Kasumi-1 (cell line): Measurements from ENCODE around the gene ADCY9.
A peak's percentile ranks its signal among the peaks of the same experiment; 100 is the strongest.

ENCODE experiments used
- DNase-seq, 2 experiments: peaks; one replicate each; lab custom pipeline; 2025; lab: John Stamatoyannopoulos, UW

ADCY9 gene

DNA sequence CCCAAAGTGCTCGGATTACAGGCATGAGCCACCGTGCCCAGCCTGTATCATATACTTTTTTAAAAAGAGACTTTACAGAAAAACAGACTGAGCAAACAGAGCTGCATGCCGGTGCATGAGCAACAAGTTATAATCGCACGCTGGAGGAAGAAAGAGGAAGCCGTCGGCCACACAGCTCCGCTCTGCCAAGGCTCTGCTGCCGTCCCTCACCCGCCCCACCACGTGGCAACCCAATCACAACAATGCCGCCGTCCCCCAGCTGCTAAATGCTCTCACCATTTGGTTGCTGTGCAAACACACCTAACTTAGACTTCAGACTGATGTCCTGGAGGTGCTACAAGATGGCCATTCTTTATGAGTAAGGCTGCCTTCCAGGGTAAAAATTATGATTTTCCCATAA lies 83.5 kb downstream of the ADCY9 start:
- DNase-seq, result peak; percentile 56 to 65

DNA sequence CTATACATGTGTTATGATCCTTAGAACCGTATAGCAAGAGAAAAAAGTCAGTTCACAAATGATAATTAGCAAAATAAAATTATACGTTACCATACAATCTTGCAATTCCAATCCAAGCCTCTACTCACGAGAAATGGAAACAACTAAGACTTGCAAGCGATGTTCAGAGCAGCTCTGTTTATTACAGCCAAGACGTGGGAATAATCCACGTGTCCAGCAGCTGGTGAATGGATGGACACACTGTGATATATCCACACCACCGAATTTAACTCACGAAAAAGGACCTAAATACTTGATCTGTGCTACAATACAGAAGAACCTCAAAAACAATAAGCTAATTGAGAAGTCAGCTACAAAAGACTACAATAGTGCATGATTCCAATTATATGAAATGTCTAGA lies 88.1 kb downstream of the ADCY9 start:
- DNase-seq, result no peak

DNA sequence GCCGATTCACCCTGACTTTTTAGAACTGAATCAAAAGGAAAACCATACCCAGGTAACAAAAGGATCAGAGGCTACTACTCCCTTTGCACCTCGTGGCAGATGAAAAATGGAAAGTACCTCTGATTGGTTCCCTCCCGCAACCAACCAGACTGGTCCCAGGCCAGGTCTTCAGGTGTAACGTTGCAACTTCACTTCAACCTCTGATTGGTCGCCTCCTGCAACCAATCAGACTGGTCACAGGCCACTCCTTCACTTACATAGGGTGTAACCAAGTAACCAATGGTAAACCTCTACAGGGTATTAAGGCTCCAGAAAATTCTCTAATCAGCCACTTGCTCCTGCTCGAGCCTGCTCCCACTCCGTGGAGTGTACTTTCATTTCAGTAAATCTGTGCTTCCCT lies 89.4 kb downstream of the ADCY9 start:
- DNase-seq, result no peak

DNA sequence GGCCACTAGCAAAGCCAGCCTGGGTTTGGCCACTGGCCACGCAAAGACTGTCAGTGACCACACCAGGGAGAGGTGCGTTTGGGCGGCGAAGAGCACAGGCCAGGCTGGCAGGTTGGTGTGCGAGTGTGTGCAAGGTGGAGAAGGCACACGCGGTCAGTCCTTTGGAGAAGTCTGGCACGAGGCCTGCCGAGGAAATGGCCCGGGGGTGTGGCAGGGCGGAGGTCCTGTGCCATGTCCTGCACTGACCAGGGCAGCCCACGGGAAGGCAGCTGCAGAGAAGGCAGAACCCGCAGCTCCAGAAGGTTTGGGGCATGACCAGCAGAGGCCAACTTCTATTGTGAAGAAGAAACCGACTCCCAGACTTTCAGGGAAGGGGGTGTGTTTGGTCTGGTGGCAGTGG lies 90.8 kb downstream of the ADCY9 start:
- no peak for DNase-seq

DNA sequence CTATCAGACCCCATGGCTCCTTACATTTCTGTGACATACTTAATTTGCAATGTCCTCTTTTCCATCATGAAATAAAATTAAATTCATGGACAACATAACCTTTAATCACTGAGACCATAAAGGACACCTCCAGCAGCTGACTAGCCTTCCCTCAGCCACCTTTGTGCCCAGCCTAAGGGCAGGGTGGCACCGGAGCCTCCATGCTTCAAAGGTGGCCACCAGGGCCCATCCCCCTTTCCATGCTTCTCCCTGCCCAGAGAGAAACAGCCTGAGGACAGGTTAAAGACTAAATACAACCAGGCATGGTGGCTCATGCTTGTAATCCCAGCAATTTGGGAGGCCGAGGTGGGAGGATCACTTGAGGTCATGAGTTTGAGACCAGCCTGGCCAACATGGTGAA lies 94.3 kb downstream of the ADCY9 start:
- no peak for DNase-seq

DNA sequence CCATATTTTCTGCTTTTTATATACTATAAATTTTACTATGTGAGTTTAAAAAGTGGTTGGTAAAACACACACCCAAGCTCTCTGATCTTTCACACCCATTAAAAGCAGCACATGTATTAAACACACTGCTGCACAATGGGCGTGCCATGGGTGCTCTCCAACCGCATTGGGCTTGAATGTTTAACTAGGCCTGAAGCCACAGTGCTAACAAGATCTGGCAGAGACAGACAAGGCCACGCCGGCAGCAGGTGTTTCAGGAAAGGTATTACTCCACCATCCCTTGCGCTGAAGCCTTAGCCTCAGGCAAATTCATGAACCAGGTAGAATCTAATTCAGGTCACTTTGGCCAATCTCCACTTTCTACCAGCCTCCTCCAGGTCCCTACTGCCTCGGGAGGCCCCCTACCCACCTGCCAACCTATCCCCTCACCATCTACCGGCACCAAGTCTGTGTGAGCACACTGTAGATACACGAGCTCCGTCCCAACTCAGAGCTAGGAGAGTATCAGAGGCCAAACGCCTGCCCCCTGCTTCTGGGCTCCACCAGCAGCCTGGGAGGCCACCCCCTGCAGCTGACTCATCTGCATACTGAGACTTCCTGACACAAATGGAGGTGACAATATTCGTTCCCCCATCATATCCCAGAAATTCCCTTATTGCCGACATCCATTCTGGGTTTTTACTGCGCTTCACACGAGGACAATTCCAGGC lies 95.0 kb downstream of the ADCY9 start:
- no peak for DNase-seq

DNA sequence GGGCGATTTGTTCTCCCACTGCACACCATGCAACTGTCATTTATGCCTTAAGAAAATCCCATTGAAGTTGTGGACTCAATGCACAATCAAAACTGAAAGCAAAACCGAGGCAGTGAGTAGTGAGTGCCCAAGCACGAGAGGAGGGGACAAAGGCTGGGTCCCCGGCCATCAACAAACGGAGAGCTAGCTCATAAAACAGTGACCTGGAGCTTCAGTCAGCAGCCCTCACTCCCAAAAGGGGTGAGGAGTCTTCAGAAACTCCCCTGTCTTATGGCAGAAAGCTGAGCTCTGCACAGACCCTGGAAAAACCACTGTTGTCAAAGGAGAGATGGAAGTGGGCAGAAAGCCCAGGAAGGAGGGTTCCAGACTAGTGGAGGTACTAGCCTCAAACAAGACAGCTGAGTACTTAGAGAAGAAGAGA lies 96.9 kb downstream of the ADCY9 start:
- DNase-seq, result no peak

DNA sequence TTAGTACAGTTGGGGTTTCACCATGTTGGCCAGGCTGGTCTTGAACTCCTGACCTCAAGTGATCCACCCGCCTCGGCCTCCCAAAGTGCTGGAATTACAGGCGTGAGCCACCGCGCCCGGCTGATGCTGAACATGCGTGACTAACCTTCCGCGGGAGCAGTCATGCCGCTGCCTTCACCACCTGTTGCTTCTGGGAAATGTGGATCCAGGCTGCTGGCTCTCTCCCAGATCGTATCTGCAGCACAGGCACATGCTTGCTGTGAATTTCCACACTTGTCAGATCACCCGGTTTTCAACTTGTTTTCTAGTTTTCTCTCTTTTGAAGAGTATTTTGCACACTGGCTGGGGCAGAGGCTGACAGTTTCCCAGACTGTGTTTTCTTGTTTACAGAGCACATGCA lies 97.9 kb downstream of the ADCY9 start:
- no peak for DNase-seq

DNA sequence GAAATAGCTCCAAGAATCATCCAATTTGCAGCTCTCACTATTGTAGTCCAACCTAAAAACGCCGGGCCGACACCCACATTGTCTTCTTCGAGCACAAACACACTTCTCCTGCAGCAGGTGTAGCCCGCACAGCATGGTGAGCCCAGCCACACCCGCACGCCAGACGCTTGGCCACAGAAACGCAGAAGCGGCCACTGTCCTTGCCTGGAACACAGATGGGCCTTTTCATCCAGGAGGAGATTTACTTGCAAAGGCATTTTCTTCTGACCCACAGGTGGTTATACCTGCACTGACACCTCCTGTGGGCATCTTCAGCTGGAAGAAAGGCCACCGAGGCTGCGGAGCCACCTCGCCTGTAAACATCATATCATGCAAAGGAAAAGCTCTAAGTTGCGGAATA lies 98.4 kb downstream of the ADCY9 start:
- DNase-seq, result no peak

DNA sequence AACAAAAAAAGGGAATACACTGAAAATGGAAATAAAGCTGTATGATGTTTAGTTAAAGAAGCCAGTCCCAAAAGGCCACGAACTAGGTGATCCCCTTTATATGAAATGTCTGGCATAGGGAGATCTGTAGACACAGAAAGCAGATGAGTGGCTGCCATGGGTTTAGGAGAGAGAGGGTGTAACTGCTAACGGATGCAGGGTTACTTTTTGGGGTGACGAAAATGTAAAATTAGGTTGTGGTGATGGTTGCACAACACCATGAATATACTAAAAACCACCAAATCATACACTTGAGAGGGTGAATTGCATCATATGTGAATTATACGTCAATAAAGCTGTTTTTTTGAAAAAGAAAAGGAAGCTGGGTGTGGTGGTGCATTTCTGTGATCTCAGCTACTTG lies 99.6 kb downstream of the ADCY9 start:
- peak; percentile 6 to 15 for DNase-seq

DNA sequence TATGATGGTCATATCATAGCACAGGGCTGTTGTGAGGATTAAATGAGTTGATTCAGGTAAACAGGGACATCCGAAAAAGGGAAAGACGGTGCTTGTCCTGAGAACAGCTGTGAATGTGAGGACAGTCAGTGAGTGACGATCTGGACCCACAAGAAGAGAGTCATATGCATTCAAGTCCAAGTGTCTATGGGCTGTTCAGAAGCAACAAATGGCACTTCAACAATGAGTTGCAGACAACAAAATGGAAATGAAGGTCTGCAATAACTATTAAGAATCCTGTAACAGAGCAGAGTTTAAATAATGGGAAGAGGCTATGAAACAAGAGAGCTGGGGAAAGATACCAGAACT lies 100.3 kb downstream of the ADCY9 start:
- no peak for DNase-seq

DNA sequence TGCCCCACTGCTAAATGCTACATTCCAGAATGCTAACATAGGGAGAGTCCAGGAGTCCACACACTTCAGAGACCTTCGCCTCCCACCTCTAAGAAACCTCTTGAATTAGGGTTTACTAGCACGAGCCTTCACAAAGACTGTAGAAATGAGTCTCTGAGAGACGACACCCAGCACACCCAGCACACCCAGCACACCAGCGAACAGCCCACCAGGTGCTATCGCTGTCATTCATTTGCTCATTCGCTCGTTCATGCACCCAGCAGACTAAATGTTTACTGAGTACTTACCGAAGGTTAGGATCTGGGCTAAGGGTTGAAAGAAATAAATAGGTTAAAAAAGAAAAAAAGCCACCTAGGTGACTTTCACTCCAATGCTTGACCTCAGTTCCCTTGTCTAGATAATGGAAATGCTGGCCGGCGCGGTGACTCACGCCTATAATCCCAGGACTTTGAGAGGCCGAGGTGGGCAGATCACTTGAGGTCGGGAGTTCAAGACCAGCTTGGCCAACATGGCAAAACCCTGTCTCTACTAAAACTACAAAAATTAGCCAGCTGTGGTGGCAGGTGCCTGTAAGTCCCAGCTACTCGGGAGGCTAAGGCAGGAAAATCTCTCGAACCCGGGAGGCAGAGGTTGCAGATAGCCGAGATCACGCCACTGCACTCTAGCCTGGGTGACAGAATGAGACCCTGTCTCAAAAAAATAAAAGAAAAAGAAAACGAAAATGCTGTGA lies 100.8 kb downstream of the ADCY9 start:
- no peak for DNase-seq

DNA sequence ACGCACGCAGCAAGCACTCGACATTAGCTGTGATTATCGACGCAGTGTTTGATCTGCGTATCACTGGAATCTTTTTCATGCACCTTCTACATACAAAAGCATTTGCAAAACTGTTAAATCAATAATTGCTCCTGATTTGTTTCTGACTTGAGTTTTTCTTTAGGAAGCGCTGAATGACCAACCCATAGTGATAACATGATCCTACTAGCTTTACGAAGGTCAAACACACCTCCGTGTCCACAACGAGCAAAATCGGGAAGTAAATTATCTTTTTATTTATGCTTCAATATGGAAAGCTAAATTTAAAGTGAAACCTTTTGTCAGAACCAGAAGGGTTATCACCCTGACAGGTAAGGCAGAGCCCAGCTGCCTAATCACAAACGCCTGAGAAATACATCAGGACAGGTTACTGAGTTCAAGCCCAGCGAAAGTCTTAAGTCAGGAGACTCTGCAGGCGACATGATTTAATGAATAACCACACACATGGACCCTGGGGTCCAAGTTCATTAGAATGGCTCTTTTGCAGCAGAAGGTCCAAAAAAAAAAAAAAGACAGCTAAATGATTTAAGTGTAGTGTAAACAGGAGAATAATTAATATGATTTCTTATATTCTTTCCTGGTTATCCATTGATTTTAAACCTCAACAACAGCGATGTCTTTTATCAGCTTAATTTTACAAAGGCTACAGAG lies 104.2 kb downstream of the ADCY9 start:
- DNase-seq, result no peak

DNA sequence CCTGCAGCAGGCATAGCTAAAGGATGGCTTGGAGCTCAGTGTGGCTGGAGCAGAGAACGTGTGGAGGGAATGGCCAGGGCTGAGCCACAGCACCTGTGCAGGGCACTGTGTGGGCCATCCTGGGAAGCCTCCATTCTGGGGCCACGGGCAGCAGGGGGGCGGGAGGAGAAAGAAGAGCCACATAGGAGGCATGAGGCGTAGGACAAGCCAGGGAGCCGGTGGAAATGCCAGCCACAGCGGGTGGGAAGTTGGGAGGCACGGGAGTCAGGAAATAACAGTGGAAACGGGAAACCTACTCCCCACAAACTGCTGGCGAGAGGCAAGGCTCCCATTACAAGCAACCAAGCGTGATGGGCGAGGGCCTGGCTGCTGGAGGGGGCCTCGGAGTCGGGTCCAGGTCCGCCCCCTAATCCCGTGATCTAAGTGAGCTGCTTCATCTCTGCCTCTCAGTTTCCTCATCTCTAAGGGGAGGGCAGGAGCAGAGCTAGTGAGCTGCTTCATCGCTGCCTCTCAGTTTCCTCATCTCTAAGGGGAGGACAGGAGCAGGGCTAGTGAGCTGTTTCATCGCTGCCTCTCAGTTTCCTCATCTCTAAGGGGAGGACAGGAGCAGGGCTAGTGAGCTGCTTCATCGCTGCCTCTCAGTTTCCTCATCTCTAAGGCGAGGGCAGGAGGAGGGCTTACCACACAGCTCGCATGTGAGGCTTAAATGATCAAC lies 104.9 kb downstream of the ADCY9 start:
- DNase-seq, result no peak

DNA sequence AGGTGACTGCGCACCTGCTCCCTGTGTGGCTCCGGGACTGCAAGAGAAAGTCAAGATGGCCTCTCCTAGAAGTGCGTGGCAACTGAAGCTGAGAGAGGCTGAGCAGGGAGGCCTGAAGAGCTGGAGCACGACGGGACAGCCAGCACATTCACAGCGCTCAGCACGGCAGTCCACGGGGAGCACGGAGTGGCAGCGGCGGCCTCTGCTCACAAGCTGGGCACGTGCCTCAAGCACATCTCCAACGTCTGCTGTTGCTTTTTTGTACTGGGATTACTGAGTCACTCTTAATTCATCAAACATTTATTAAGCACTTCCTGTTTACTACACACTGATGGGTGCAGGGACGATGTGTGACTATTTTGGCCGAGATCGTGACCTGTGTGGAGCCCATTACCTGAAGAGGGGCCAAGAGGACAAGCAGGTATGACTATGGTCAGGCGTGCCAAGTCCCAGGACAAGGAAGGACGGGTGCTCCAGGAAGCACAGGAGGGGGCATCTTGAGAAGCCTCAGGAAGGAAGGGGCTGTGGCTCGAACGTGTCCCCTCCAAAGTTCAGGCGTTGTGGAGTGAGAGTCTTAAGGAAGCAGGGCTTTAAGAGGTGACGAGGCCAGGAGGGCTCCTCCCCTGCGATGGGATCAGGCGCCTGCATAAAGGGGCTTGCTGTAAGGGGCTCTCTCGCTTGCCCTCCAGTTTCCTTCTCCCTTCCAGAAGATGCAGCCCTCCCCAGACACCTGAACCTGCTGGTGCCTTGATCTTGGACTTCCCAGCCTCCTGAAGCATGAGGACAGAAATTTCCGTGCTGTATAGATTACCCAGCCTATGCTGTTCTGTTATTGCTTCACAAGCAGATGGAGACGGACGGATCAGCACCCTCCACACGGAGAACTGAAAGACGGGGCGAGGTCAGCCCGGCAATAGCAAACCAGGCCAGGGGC lies 105.8 kb downstream of the ADCY9 start:
- DNase-seq, result no peak

DNA sequence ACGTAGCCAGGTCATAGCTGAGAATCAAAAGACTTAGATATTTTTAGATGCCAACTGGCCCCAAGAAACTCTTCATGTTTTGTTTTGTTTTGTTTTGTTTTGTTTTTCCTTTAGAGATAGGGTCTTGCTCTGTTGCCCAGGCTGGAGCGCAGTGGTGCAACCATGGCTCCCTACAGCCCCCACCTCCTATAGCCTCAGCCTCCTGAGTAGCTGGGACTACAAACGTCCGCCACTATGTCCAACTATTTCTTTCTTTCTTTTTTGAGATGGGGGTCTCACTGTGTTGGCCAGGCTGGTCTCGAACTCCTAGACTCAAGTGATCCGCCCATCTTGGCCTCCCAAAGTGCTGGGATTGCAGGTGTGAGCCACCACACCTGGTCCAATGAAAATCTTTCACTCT lies 107.1 kb downstream of the ADCY9 start:
- DNase-seq, result no peak

DNA sequence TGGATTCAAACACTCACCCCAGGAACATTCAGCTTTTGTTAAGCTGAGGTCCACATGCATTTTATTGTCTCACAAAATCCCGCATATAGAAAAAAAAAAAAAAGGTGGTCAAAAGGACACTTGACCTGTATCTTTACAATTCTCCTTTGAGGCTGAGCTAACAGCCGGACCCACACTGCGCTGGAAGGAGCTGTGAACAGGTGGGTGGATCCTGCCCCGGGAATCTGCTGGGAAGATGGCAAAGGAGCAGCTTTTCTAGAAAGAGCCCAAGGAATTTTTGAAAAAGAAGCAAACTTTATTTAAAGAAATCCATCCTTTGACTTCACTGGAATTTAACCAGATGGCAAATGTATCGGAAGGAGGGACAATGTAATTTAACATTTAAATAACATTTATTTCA lies 108.1 kb downstream of the ADCY9 start:
- no peak for DNase-seq

DNA sequence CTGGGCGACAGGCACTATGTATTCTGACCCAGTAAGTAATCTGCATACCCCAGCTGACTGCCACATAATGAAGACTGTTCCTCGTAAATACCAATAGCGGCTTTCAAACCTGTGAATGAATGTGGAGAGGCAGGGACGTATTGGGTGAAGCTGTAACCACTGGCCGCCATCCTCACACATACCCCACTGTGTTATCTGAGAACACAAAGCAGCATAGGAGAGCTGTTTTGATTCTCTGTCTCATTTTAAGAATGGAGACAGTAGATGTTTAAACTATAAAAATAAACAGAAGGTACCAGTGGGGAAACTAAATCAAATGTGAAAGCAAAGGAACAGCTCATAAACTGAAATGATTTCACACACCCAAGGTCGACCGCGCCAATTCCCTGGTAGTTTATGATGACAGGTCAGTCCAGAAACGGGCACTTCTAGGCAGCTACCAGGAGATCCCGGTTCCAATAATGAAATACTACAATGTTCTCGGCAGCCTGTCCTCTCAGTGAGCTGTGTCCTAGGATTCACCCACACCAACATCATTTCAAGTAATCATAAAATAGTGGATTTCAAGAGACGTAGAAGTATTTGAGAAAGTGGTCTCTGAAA lies 109.7 kb downstream of the ADCY9 start:
- no peak for DNase-seq

DNA sequence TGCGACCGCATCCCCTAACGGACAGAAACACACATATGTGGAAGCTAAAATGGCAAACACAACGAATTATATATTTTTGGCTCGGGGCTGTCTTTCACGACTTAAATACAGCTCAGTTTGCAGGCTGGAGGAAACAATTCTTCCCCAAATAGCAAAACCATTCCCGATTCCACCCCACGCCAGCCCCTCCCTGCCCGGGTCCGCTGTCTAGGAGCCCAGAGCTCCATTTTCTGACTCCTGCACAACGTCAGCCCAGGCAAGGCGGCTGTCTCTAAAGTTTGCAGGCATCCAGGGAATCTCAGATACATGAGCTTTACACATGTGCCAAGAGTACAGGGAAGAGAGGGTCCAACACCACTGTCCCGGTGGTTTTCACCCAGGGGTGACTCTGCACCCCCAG lies 110.5 kb downstream of the ADCY9 start:
- no peak for DNase-seq

DNA sequence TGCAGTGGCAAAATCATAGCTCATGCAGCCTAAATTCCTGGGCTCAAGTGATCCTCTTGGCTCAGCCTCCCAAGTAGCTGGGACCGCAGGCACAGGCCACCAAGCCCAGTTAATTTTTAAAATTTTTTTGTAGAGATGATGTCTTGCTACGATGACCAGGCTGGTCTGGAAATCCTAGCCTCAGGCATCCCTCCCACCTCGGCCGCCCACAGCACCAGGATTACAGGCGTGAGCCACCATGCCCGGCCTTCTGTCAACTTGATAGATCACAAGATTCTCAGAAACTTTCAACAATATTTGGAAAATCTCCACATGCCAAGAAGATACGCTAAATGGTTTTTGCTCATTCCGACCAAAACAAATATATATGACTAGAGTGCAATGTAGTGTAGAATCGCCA lies 111.0 kb downstream of the ADCY9 start:
- no peak for DNase-seq

DNA sequence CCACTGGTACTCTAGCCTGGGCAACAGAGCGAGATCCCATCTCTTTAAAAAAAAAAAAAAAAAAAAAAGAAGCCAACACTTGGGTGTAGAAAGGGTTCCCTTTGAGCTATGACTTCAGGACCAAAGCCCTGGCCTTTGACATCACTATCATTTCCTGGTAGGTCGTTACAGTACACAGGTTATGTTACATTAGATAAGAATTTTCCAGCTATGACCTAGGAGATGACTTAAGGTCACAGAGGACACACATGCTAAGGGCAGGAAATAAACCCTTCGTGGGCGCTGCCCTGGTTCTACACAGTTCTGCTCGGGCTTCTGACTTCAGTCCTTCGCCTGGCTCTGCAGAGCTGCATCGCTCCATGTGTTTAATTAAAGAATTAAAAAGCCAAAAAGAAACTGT lies 112.0 kb downstream of the ADCY9 start:
- DNase-seq, result no peak
